NCI-H1092 treated with DMSO at 0.1 percent for 48 hours (cell line): ENCODE measurements around the gene BCAR1.

ENCODE experiments used
- DNase-seq: peaks from one replicate; lab custom pipeline; 2025; lab: John Stamatoyannopoulos, UW

The BCAR1 gene

GRCh38 chr16:75203667-75204409 lies 47.6 kb downstream of the BCAR1 start:
- DNase-seq: no peak

- DNase-seq: no peak
Observed at GRCh38 chr16:75203096-75203495, 48.3 kb downstream of the BCAR1 start.

- DNase-seq: no peak
Observed at GRCh38 chr16:75202069-75202590, 49.3 kb downstream of the BCAR1 start.

GRCh38 chr16:75198135-75198600 lies 53.3 kb downstream of the BCAR1 start:
- DNase-seq: no peak

- DNase-seq: no peak
Observed at GRCh38 chr16:75197522-75198134, 53.8 kb downstream of the BCAR1 start.

- DNase-seq: no peak
Observed at GRCh38 chr16:75196836-75197235, 54.6 kb downstream of the BCAR1 start.

- no peak for DNase-seq
Observed at GRCh38 chr16:75195811-75196790, 55.3 kb downstream of the BCAR1 start.

- no peak for DNase-seq
Observed at GRCh38 chr16:75193730-75194444, 57.5 kb downstream of the BCAR1 start.

- no peak for DNase-seq
Observed at GRCh38 chr16:75193265-75193650, 58.2 kb downstream of the BCAR1 start.

- no peak for DNase-seq
Observed at GRCh38 chr16:75192606-75193264, 58.7 kb downstream of the BCAR1 start.

- no peak for DNase-seq
Observed at GRCh38 chr16:75189638-75190245, 61.7 kb downstream of the BCAR1 start.

- DNase-seq: no peak
Observed at GRCh38 chr16:75188832-75189477, 62.5 kb downstream of the BCAR1 start.

- no peak for DNase-seq
Observed at GRCh38 chr16:75181630-75182029, 69.8 kb downstream of the BCAR1 start.

GRCh38 chr16:75179208-75179607 lies 72.2 kb downstream of the BCAR1 start:
- DNase-seq: no peak
